Activated CD4-positive, alpha-beta T cell treated with anti-CD3 and anti-CD28 coated beads, Interleukin-2, amount 50 U/mL, for 4 hours (primary cell): Measurements from ENCODE around the gene SEC22C.

Experiments used
- DNase-seq, 2 experiments: peaks; one replicate each; pipeline ENCODE4 v3.0.0-alpha.2; 2020

SEC22C gene

DNA sequence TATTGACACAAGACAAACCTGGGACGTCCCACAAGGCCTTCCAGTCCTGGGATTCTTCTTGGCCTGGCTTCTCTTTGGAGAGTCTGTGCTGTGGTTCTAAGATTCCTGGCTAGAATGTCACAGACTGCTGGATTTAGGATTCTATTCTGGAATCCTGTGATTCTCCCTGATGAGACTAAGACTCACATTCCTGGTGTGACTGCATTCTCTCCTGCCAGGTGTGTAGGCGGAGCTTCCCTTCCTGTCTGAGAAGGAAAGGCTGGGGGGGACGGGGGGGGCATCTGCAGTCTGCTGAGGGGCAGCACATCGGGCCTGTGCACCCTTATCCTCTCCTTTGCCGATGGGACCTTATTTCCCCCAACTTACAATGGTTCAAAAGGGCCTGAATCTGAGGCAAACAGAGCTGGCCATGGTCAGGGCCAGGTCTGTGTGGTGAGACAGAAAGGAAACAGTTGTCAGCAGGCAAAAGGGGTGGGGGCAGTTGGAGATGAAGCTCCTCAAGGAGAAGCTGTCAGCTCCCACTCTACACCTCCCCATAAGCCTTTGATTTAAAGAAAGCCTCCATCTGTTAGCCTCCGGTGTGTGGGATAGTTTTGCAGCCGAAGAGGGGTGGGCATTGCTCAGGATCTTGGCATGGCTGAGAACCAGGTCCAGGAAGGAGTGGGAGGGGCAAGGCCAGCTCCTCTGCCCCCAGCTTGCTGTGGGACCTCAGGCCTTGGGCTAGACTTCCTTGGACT is 48.4 kb downstream of the SEC22C start:
- DNase-seq, result no peak

DNA sequence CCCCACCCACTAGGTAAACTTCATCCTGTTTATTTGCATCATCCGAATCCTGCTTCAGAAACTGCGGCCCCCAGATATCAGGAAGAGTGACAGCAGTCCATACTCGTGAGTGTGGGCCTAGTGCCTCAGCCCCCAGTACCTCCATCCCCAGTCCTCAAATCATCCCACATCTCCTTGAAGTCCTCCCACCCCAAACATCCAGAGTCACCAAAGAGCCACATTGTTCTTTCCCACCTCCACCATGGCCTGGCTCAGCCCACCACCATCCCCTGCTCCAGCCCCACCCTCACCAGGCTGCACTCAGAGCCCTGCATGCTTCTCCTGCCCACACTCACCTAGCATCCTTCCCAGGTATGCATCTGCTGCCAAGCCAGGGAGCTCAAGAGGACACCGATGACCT is 49.5 kb downstream of the SEC22C start:
- no peak for DNase-seq

DNA sequence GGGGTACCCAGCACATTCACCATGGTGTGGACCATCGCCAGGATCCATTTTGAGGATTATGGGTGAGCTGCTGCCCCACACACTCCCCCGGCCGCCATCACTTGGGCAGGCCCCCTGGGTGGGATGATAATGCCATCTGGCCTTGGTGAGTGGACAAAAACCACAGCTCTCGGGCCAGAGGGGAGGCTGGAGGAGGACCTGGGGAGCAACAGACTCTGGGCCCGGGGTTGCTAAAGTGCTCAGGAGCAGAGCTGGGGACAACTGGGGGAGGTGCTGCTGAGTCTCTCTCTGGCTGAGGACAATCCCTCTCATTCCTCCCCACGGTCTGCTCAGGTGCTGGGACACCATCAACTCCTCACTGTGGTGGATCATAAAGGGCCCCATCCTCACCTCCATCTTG is 50.3 kb downstream of the SEC22C start:
- DNase-seq, result no peak

DNA sequence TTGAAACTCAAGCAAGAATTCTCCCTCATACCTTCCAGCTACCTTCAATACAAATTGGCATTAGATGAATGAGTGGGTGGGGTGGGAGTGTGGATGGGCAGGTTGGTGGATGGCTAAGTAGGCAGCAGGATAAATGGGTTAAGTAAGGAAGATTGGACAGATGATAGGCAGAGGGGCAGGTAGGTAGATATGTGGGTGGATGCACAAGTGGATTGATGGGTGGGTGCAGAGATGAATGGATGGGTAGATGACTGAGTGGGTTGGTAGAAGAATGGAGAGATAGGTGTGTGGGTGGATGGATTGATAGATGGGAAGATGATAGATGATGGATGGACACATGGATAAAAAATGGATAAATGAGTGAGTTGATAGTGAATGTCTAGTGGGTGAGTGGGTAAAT is 51.7 kb downstream of the SEC22C start:
- DNase-seq, result no peak

DNA sequence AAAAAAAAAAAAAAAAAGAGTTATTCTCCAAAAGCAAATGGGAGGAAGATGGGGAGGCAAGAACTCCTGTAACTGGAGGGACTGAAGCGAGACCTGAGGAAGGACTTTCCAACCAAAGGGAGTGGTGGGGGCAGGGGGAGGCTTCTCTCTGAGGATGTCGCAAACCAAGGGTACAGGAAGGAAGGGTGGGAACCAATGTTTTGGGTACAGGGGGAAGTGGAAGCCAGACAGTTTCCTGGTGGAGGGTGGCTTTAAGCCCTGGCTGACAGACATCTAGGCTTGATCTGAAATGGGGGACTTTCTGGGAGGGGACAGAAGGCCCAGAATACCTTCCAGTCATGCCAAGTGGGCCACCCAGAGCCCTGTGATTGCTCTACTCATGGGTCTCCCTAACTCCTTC is 52.3 kb downstream of the SEC22C start:
- no peak for DNase-seq

DNA sequence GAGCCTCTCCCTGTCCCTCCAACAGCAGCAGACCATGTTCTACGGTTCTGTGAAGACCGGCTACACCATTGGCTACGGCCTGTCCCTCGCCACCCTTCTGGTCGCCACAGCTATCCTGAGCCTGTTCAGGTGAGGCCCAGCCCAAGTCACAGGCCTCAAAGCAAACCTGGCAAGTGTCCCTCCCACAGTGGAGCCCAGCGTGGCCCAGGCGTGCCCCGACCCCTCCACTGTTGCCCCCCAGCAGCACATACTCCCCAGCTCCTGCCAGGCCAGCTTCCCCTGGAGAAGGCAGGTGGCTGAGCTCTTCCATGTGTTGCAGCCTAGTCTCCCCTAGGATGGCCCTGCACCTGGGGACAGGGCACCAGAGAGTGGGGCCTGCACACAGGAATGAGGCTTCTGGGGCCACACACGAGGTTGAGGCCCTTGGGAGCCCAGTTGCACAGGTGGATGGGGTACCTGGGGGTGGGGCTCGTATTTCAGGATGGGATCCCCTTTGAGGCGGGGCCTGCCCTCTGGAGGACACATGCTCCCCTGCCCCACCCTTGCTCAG is 54.3 kb downstream of the SEC22C start:
- DNase-seq, result no peak

DNA sequence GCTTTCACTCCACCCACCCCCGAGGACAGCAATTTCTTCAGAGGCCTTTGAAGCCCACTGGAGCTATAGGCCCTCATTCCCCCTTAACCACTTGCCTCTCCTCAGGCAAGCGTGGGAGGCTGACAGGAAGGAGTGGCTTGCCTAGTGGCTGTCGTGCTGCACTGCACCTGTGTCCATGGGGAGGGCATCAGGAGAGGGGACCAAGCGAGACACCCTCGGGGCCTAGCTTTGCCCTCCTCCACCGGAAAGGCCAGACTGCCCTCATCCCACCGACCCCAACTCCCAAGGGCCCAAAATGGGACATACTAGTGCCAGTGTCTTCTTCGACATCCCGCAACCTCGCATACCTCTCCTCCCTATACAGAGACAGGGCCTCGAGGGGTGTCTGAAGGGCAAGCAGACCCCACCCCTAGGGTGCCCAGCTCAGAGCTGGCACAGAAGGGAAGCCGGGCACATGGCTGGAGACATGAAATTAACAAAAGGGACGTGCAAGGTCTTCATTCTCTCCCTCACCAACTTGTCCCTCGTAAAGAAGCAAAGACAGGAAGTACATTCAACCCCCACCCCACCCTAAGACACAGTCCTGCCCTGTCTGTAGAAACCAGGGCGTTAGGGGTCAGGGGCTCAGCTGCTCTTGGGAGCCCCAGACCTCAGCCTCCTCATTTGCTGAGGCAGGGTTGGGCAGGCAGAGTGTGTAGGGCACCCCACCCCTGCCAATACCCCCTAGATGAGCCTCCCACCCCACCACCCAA is 55.0 kb downstream of the SEC22C start:
- DNase-seq, result peak; percentile 39 to 47

DNA sequence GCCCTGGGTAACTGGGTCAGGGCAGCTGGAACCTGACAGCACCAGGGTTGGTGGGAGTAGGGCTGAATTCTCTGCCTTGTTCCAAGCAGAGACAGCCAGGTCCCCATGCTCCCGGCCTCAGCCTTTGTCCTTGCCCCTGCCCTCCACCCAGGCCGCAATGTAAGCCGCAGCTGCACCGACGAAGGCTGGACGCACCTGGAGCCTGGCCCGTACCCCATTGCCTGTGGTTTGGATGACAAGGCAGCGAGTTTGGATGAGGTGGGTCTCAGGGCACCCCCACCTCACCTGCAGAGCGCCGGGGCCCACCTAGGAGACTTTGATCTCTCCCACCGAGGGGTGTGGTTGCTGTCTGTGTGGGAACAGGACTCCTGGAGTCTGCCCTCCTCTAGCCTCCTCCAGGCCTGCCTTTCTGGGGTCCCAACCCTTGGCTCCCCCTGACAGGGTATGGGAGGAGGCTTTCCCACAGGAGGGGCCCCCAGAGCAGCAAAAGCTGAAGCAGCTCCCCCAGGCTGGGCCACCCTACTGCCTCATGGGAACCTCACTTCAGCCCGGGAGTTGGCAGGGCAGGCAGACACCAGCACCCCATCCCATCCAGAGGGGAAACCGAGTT is 55.9 kb downstream of the SEC22C start:
- DNase-seq, result no peak

DNA sequence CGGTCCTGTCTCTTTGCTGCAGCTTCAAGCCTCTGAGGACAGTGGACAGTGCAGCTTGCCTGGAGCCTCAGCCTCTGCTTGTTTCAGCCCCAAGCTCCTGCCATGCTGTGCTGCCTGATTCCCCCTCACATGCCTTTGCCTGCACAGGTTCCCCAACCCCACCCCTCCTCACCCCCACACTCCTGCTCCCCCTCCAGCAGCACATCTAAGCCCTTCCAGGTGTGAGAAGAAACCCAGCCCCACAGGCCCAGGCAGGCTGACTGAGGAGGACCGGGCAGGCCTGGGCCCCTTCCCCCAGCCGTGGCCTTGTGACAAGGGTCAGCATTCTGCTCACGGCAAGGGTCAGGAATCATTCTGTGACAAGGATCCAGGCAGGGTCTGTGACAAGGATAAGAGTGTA is 56.6 kb downstream of the SEC22C start:
- DNase-seq, result no peak

DNA sequence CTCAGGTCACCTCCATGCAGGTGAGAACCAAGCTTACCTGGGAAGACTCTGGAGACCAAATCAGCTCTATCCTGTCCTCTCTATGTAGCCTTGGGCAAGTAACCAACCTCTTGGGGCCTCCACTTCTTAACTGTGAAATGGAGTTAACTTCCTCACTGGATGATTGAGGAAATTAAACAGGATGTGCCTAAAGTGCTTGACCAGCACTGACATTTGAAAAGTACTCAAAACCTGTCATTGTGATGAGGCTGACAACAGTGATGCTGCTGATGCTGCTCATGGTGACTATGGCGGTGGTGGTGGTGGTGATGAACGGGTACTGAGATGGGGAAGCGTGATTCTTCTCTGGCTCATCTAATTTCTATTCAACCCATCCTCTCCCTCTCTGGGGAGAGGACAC is 57.0 kb downstream of the SEC22C start:
- no peak for DNase-seq

DNA sequence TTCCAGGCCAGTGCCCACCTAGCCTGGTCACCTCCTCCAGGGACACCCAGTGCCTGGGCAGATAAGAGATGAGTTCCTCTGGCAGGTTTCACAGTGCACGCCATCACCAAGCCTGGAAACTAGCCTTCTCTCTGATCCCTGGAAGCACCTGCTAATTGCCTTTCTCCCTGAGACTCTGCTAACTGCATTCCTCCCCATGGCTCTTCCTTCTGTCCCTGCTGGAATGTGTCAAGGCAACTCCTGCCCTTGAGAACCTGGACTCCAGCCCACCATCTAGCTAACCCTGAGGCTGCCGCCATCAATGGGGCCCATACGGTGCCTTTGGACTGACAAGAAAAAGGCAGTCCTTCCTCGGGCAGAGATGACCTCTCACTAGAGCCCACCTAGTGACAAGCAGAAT is 60.9 kb downstream of the SEC22C start:
- no peak for DNase-seq

DNA sequence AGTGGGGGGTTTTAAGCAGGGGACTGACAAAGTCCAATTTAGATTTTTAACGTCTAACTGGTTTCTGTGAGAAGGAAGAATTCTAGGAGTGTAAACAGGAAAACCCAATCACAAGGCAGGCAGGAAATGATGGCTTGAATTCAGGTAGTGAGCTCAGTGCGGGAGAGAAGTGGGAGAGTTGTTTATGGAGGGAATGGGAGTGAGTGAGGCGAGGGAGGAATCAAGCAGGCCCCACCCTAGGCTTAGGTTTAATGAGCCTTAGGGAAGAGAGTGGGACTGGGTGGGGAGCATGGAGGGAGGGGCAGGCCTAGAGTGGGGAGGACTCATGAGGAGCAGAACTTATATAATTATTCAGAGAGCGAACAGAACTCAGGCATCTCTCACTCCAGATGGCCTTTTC is 61.4 kb downstream of the SEC22C start:
- no peak for DNase-seq

DNA sequence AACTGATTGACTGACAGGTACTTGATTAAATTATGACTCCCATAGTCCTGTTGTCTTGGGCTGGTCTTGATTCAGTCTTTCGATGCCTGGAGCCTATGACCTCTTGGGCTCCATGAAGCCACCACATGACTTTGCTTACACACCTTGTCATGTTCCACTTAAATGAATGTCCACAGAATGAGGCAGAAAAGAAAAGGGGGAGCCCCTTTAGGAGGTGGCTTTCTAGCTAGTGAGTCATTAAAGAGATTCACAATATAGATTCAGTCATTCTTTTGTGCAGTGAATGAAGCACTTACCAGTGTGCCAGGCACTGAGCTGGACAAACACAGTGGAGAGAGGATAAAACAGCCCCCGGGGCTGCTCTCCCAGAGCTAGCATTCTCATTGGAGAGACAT is 62.2 kb downstream of the SEC22C start:
- no peak for DNase-seq

DNA sequence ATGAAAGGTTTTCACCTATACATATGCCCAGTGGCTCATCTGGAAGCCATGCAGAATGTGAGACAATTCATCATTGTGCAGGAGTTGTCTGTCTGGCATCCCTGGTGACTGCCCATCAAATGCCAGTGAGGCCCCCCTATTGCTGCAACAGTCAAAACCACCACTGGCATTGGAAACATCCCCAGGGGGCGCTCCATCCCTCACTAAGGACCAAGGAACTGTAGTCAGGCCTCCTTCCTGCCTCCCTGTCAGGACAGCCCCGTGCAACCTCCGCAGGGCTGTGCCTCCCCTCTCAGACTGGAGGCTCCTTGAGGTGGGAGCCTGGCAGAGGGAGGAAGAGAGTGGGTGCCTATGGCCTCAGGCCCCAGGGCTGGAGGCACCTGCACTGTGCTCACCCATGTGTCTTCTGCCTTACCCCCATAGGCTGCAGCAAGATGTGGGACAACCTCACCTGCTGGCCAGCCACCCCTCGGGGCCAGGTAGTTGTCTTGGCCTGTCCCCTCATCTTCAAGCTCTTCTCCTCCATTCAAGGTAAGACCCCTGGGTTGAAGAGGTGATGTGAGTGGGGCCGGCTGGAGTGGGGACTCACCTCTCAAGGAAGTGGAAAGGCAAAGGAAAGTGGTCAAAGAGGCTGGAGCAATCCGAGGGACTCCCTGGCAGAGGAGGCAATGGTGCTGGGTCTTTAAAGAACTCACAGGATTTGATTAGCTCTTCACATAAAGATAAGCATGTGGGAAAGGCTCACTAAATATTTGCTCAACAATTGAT is 62.8 kb downstream of the SEC22C start:
- DNase-seq, result no peak

DNA sequence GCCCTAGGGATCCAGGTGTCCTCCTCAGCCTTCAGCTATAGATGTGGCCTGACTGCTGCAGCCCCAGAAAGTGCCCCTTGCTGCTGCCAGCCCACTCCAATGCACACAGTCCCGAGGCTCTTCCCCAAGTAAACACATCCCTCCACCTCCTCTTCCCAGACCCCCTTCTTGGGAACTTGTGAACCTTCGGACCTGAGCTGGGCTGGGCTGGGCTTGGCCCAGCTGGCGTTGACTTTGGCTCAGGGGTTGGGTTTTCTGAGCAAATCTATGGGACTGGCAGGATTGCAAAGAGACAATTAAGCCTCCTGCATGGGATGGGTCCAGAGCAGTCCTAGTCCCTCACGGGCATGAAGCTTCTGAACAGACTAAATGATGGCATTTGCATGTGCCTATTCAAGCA is 64.7 kb downstream of the SEC22C start:
- no peak for DNase-seq

DNA sequence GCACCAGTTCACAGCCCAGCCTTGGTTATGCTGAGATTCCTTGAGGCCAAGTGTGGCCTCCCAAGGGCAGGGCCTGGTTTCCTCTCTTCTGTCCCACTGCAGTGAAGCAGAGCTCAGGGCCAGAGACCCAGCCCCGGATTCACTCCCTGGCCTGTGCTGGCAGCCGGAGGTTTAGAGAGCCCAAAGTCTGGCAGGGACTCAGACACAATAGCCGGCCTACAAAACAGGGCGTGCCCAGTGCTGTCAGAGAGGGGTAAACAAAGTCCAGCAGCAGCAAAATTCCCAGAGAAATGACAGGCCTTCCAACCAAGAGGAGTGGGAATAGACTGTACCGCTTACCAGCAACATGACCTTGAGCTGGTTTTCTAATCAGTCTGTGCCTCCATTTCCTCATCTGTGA is 65.3 kb downstream of the SEC22C start:
- DNase-seq, result no peak

DNA sequence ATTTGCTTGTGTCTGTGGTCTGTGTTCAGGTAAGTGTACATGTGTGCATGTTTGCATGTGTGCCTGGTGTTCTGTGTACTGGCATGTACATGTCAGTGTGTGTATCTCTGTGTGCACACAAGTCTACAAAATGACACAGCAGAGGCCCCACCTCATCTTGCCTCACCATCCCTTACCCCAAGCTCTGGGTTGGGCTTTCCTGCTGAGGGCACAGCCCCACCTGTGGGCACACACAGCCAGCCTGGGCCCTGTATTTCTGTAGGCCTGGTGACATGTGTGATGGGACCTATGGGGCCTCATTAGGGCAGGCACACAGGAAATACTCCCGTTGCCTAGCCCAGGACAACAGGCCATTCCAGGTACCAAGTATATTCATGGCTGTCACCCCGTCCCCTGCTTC is 65.8 kb downstream of the SEC22C start:
- DNase-seq, result no peak

DNA sequence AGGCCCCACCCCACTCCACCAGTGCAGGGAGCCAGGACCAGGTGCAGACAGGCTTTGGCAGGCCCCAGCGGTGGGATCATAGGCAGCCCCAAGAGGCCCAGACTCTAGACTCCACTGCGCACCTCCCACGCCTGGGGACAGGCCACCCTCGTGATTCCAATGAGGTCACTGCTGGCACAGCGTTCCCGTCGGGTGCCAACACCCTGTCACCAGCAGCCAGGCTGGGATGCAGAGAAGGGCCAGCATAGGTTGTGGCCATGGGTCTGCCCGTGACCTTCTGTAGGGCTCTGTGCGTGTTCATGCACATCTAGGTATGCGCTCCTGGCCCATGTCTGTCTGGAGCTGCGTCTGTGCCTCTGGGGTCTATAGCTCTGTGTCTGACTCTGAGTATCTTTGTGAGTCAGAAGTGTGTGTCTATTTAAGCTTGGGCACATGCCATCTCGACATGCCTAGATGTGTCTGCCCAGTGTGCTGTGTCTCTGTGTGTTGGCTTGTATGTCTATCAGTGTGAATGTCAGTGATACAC is 66.3 kb downstream of the SEC22C start:
- no peak for DNase-seq

DNA sequence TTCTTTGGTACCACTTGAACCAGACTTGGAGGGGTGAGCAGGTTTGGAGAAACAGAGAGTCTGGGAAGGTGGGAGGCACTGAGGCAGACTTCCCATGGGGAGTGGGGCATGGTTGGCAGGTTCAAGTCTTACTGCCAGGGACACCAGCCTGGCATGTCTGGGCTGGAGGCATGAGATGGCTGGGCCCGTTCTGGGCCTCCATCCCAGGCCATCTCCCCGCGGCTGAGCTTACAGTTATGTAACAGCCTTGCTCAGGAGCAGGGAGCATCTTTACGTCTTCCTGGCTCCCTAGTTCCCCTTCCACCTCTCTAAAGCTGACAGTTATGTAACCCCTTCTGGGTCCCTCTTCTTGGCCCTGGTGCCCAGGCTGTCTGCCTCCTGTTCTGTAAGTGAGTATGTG is 66.9 kb downstream of the SEC22C start:
- no peak for DNase-seq

DNA sequence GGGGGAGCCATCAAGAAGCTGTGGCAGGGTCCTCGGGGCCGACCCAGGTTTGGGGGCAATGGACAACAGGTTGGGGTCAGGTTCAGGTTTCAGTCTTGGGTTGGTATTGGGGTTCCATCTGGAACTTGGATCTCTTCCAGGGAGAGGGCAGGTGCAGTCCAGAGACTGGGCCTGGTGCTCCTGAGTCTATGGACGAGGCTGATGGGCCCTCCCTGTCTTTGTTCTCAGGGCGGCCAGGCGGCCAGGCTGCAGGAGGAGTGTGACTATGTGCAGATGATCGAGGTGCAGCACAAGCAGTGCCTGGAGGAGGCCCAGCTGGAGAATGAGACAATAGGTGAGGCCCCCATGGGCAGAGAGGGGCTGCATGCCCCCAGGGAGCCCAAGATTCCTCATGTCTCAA is 68.2 kb downstream of the SEC22C start:
- no peak for DNase-seq

DNA sequence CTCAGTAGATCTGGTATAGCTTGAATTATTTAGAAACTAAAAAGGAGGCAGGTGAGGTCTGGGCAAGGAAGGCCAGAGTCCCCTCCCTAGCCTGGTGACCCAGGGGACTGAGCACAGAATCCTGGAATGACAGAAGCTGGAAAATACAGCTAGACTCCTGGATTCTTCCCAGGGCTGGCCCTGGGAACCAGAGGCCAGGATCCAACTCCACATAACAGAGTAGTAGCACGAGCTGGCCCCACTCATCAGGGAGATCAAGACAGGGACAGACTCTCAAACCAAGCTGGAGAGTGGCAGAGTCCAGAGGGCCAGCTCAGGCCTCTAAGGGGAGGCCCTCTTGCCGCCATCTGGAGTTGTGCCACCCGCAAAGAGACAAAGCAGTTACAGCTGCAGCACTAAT is 68.6 kb downstream of the SEC22C start:
- no peak for DNase-seq

DNA sequence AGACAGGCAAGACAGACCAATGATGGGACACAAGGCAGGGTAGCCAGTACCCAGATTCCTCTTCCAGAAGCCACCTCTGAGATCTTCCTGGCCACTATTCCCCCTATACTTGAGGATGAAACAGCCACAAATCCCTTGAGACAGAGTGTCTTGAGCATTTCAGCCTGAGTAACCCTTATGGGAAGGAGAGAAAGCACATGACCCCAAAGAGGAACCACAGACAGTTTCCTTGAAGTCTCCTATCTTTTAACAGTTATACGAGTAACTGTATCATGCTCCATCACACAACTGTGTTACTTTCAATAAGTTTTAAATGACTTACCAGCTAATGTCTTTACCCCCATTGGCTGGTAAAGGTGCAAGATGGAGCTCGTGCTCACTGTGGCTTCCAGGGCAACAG is 70.0 kb downstream of the SEC22C start:
- DNase-seq, result no peak

DNA sequence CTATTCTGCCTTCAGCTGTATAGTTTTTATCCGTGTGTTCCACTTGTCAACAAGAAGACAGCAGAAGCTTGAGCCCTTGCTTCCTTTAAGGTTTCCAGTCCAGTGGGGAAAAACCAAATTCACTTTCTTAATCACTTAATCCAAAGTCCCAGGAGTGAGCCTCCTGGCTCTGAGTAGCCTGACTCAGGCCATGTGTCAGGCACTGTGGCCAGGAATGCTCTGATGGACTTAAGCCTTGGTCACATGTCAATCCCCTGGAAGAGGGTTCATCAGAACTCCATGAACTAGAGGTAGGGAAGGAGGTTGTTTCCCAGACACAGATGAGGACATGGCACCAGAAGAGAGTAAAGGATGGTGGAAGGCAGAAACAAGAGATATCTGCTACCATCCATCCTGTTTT is 70.6 kb downstream of the SEC22C start:
- no peak for DNase-seq
